GM06990 (cell line): ENCODE data around the gene FAM162A.

Source experiments
- DNase-seq: peaks from one replicate; pipeline ENCODE4 v3.0.0-alpha.2; 2011; ENCODE audit not compliant: insufficient read length; ENCODE audit errors: extremely low read depth
- H3K27me3 ChIP-seq: replicated peaks from 2 replicates; pipeline ENCODE4 v1.6.0; 2011; ENCODE audit warnings: low read length; ENCODE audit not compliant: control insufficient read depth, insufficient read depth
- H3K36me3 ChIP-seq: 2 replicates; pipeline ENCODE4 v1.5.1; 2011; ENCODE audit warnings: low read length; ENCODE audit not compliant: control insufficient read depth, insufficient read depth
- H3K4me3 ChIP-seq: replicated peaks from 2 replicates; pipeline ENCODE4 v1.5.1; 2011; ENCODE audit warnings: low read depth, mild to moderate bottlenecking, control low read depth, low read length
- CTCF ChIP-seq: IDR thresholded peaks from 2 replicates; pipeline ENCODE4 v1.5.1; 2011; ENCODE audit warnings: low read length, control low read depth, mild to moderate bottlenecking, inconsistent platforms; ENCODE audit not compliant: insufficient read depth, poor library complexity, severe bottlenecking

The FAM162A gene

GRCh38 chr3:122366379-122366749, 17.6 kb upstream of the FAM162A start:
- no peak for TF ChIP-seq CTCF
- DNase-seq, result no peak
- H3K4me3 ChIP-seq, result no peak overlapping the region
- H3K27me3 ChIP-seq, result no peaks in the 10 kb centered on the region
- peaks cover 13% of the 10 kb centered on the region for H3K36me3 ChIP-seq

- DNase-seq, result no peak
Measured at GRCh38 chr3:122374034-122374433, 9.9 kb upstream of the FAM162A start.

GRCh38 chr3:122377975-122378374, 6.0 kb upstream of the FAM162A start:
- no peak for TF ChIP-seq CTCF
- Histone ChIP-seq H3K36me3 (peaks cover 1% of the 10 kb centered on the region), H3K4me3 (no peak overlapping the region), H3K27me3 (no peaks in the 10 kb centered on the region)
- DNase-seq, result no peak

More at GRCh38 chr3:122374034-122374433, 9.9 kb upstream of the FAM162A start:
- no peak for TF ChIP-seq CTCF
- no peak overlapping the region for H3K4me3 ChIP-seq
- peaks cover 3% of the 10 kb centered on the region for H3K36me3 ChIP-seq
- no peaks in the 10 kb centered on the region for H3K27me3 ChIP-seq

GRCh38 chr3:122382888-122383666, 905 bp upstream of the FAM162A start, which contains the start of gene MIX23:
MIX23 (minus strand) TSS chr3:122383231; CDS start chr3:122383224, 7 bp downstream.
- Histone ChIP-seq H3K27me3 (no peaks in the 10 kb centered on the region), H3K4me3 (peak within 1 kb of the TSS; percentile 73), H3K36me3 (peaks cover 1% of the 10 kb centered on the region; the same call in 1 of the 2 replicates)
- peak; percentile 81 for DNase-seq
- TF ChIP-seq CTCF, result no peak

- no peaks in the 10 kb centered on the region for H3K27me3 ChIP-seq
- no peak for DNase-seq
- TF ChIP-seq CTCF, result no peak
- no peaks in the 10 kb centered on the region for H3K36me3 ChIP-seq
- no peak overlapping the region for H3K4me3 ChIP-seq
Measured at GRCh38 chr3:122387709-122388108, 3.7 kb downstream of the FAM162A start.

GRCh38 chr3:122389197-122389596, 5.2 kb downstream of the FAM162A start:
- no peaks in the 10 kb centered on the region for H3K36me3 ChIP-seq
- DNase-seq, result no peak
- H3K27me3 ChIP-seq, result no peaks in the 10 kb centered on the region
- no peak overlapping the region for H3K4me3 ChIP-seq
- no peak for TF ChIP-seq CTCF
